ENCODE measurements around the gene MDN1. TPM values are rescaled to one million over a fixed set of nuclear protein-coding genes. Genes with fewer than 3 reads are reported as not detected.

The MDN1 gene
- total RNA-seq, 1 experiment from 2014 or later: 20.5 TPM

DNA sequence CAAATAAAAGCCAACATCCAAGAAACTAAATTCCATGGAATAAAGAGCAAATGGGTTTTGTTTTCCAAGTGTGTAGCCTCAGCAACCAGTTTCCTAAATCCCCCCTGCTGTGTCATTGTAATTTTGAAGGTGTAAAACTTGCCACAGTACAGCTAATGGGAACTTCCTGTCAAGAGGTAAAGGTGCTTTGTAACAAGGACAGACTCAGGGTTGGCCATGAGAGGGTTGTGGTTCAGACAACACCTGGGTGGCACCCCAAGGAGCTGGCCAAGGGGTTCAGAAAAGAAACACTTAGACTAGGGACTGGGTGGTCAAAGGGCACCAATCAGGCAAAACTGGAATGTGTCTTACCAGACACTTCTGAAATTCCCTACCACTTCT is 128.7 kb downstream of the MDN1 start:
- ATAC-seq (no peak), DNase-seq (no peak)
- Histone ChIP-seq H3K79me2 (ENCODE audit: low read length) (no peaks in the 10 kb centered on the region), H4K20me1 (ENCODE audit: low read length) (no peaks in the 10 kb centered on the region), H3K9me3 (ENCODE audit: low read length) (no peaks in the 10 kb centered on the region), H3K27me3 (ENCODE audit: low read length) (no peaks in the 10 kb centered on the region), H3K9me2 (replicated peaks; ENCODE audit: low read length) (no peaks in the 10 kb centered on the region), H3K4me3 (ENCODE audit: low read length) (no peak overlapping the region), H3F3A (ENCODE audit: low read length, unreplicated experiment) (no peaks in the 10 kb centered on the region), H3K9ac (ENCODE audit: low read length) (no peak overlapping the region), H2AFZ (ENCODE audit: low read length) (no peak overlapping the region), H3K4me1 (ENCODE audit: insufficient read depth, low read length) (no peaks in the 10 kb centered on the region), H3K36me3 (ENCODE audit: low read depth, low read length) (peaks cover 35% of the 10 kb centered on the region), H3K27ac (ENCODE audit: low read length) (no peak overlapping the region), H3K4me2 (ENCODE audit: low read length) (no peak overlapping the region)
- intact Hi-C loops (cut with micrococcal nuclease): no loop called here
- TF ChIP-seq, protein P1, sequence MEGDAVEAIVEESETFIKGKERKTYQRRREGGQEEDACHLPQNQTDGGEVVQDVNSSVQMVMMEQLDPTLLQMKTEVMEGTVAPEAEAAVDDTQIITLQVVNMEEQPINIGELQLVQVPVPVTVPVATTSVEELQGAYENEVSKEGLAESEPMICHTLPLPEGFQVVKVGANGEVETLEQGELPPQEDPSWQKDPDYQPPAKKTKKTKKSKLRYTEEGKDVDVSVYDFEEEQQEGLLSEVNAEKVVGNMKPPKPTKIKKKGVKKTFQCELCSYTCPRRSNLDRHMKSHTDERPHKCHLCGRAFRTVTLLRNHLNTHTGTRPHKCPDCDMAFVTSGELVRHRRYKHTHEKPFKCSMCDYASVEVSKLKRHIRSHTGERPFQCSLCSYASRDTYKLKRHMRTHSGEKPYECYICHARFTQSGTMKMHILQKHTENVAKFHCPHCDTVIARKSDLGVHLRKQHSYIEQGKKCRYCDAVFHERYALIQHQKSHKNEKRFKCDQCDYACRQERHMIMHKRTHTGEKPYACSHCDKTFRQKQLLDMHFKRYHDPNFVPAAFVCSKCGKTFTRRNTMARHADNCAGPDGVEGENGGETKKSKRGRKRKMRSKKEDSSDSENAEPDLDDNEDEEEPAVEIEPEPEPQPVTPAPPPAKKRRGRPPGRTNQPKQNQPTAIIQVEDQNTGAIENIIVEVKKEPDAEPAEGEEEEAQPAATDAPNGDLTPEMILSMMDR (conservative IDR thresholded peaks at IDR 0.05; ENCODE audit: low read depth, low read length): no peak
- TF ChIP-seq EZH2phosphoT487 (IDR thresholded peaks at IDR 0.05; ENCODE audit: borderline replicate concordance, low read length): no peak
- no peak for TF ChIP-seq EZH2 (IDR thresholded peaks at IDR 0.05; ENCODE audit: low read length, unreplicated experiment)
- CTCF ChIA-PET: no interaction called here
- BruUV-seq (replicated peaks): no TSS peak
- POLR2A ChIA-PET (ENCODE audit: unreplicated experiment): no interaction called here

DNA sequence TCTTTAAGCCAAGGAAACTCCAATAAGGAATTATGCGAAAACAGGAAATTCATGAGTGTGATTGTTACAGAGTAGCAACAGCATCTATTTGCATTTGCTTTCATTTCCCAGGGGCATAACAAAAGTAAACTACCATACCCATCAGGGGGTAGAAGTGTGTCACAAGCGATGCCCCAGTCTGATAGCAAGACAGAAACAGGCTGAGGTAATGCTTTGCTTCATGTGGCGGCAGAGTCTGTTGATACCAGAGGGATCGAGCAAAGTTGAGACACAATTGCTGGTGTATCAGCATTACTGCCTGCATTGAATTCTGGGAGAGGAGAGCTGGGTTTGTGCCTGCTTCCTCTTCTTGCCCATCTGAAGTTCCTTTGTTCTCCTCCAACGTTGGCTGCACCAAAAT is 129.9 kb downstream of the MDN1 start:
- Histone ChIP-seq H3K36me3 (ENCODE audit: low read depth, low read length) (peaks cover 41% of the 10 kb centered on the region), H3K27ac (ENCODE audit: low read length) (no peak overlapping the region), H3K9ac (ENCODE audit: low read length) (no peak overlapping the region), H4K20me1 (ENCODE audit: low read length) (no peaks in the 10 kb centered on the region), H3F3A (ENCODE audit: low read length, unreplicated experiment) (no peaks in the 10 kb centered on the region), H2AFZ (ENCODE audit: low read length) (no peak overlapping the region), H3K27me3 (ENCODE audit: low read length) (no peaks in the 10 kb centered on the region), H3K4me3 (ENCODE audit: low read length) (no peak overlapping the region), H3K9me2 (replicated peaks; ENCODE audit: low read length) (no peaks in the 10 kb centered on the region), H3K4me1 (ENCODE audit: insufficient read depth, low read length) (no peaks in the 10 kb centered on the region), H3K79me2 (ENCODE audit: low read length) (no peaks in the 10 kb centered on the region), H3K9me3 (ENCODE audit: low read length) (no peaks in the 10 kb centered on the region), H3K4me2 (ENCODE audit: low read length) (no peak overlapping the region)
- TF ChIP-seq EZH2phosphoT487 (IDR thresholded peaks at IDR 0.05; ENCODE audit: borderline replicate concordance, low read length) (no peak), EZH2 (IDR thresholded peaks at IDR 0.05; ENCODE audit: low read length, unreplicated experiment) (no peak)
- TF ChIP-seq, protein P1 (conservative IDR thresholded peaks at IDR 0.05; ENCODE audit: low read depth, low read length): no peak
- CTCF ChIA-PET: no interaction called here
- BruUV-seq (replicated peaks): no TSS peak
- POLR2A ChIA-PET (ENCODE audit: unreplicated experiment): no interaction called here
- DNase-seq: no peak
- intact Hi-C loops (cut with micrococcal nuclease): no loop called here
- ATAC-seq: no peak

DNA sequence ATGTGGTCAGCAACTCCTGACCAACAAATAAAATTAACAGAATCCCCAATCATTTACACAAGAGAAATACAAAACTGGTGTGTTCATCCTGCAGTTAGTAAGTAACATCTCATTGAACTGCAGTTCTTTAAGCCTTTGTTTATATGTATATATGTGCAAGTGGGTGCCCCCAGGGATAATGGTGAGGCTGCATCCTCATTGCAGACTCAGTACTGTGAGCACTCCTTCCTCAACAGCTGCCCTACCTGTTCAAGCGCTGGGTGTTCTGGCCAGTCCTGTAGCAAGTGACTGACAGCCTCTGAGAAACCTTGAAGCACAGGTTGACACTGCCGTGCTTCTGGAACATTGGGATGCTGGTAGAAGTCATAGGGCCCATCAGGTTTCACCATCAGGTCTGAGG is 131.3 kb downstream of the MDN1 start:
- no peak overlapping the region for H3K27ac ChIP-seq (ENCODE audit: low read length)
- peaks cover 41% of the 10 kb centered on the region for H3K36me3 ChIP-seq (ENCODE audit: low read depth, low read length)
- H3K79me2 ChIP-seq (ENCODE audit: low read length): no peaks in the 10 kb centered on the region
- ATAC-seq (no peak), DNase-seq (no peak)
- H3K4me2 ChIP-seq (ENCODE audit: low read length): no peak overlapping the region
- H3K4me1 ChIP-seq (ENCODE audit: insufficient read depth, low read length): no peaks in the 10 kb centered on the region
- BruUV-seq (replicated peaks): no TSS peak
- no peaks in the 10 kb centered on the region for H3F3A ChIP-seq (ENCODE audit: low read length, unreplicated experiment)
- H3K9me2 ChIP-seq (replicated peaks; ENCODE audit: low read length): no peaks in the 10 kb centered on the region
- no peak overlapping the region for H3K9ac ChIP-seq (ENCODE audit: low read length)
- TF ChIP-seq, protein P1 (conservative IDR thresholded peaks at IDR 0.05; ENCODE audit: low read depth, low read length): no peak
- no peaks in the 10 kb centered on the region for H4K20me1 ChIP-seq (ENCODE audit: low read length)
- no peak overlapping the region for H3K4me3 ChIP-seq (ENCODE audit: low read length)
- H2AFZ ChIP-seq (ENCODE audit: low read length): no peak overlapping the region
- intact Hi-C loops (cut with micrococcal nuclease): no loop called here
- POLR2A ChIA-PET (ENCODE audit: unreplicated experiment): no interaction called here
- H3K9me3 ChIP-seq (ENCODE audit: low read length): no peaks in the 10 kb centered on the region
- no peaks in the 10 kb centered on the region for H3K27me3 ChIP-seq (ENCODE audit: low read length)
- CTCF ChIA-PET: no interaction called here
